Astrocyte of the spinal cord (primary cell): ENCODE data around the gene CDSN.

Experiments
- DNase-seq: peaks from one replicate; pipeline ENCODE4 v3.0.0; 2011; ENCODE audit warnings: low read depth, low spot score
- H3K4me3 ChIP-seq: 2 replicates; pipeline ENCODE4 v1.5.1; 2011; ENCODE audit warnings: low read depth, mild to moderate bottlenecking, low read length, moderate library complexity
- CTCF ChIP-seq: IDR thresholded peaks from 2 replicates; pipeline ENCODE4 v1.5.1; 2012; ENCODE audit warnings: low read depth, mild to moderate bottlenecking, low read length, inconsistent platforms
- in situ Hi-C: cut with HindIII; loops from 2 replicates; pipeline ENCODE4 v1.10.0; 2017; ENCODE audit warnings: low sequenced_read_pairs

Gene CDSN

GRCh38 chr6:31111712-31112111 lies 8.5 kb downstream of the CDSN start:
- TF ChIP-seq CTCF = no peak
- H3K4me3 ChIP-seq = no peak overlapping the region
- DNase-seq = no peak
- in situ Hi-C loops = no loop called here

- in situ Hi-C loops = no loop called here
- no peak for DNase-seq
- no peak overlapping the region for H3K4me3 ChIP-seq
- TF ChIP-seq CTCF = no peak
Measured at GRCh38 chr6:31110825-31111582, 9.2 kb downstream of the CDSN start.

- no peak overlapping the region for H3K4me3 ChIP-seq
- no peak for DNase-seq
- in situ Hi-C loops = no loop called here
- no peak for TF ChIP-seq CTCF
Measured at GRCh38 chr6:31107052-31107451, 13.2 kb downstream of the CDSN start.

- in situ Hi-C loops = no loop called here
- no peak for TF ChIP-seq CTCF
- DNase-seq = no peak
Measured at GRCh38 chr6:31103136-31103535, 17.1 kb downstream of the CDSN start.

GRCh38 chr6:31098449-31098938 lies 21.8 kb downstream of the CDSN start:
- no peak overlapping the region for H3K4me3 ChIP-seq
- in situ Hi-C loops = no loop called here
- no peak for TF ChIP-seq CTCF
- no peak for DNase-seq

More at GRCh38 chr6:31103136-31103535, 17.1 kb downstream of the CDSN start:
- no peak overlapping the region for H3K4me3 ChIP-seq

- no peak for TF ChIP-seq CTCF
- H3K4me3 ChIP-seq = no peak overlapping the region
- DNase-seq = no peak
- in situ Hi-C loops = no loop called here
Measured at GRCh38 chr6:31096656-31097055, 23.6 kb downstream of the CDSN start.
